Breast epithelium (tissue), 3 donors: ENCODE results near the gene SCFD1.

ENCODE experiments used
- POLR2A ChIP-seq: fragments of 450-650 bp; IDR thresholded peaks from one replicate; pipeline ENCODE4 v1.6.1; 2016; ENCODE audit warnings: antibody characterized with exemption, mild to moderate bottlenecking, moderate library complexity
- POLR2AphosphoS5 ChIP-seq, 3 donors: sonication (generic); formaldehyde crosslinking; IDR thresholded peaks; one replicate each; pipeline ENCODE4 v1.6.1; 2017; ENCODE audit warnings: antibody characterized with exemption in 3 of 3
- TF ChIP-seq, protein P1 (sequence below), 3 donors: fragments of 450-650 bp; IDR thresholded peaks; one replicate each; pipeline ENCODE4 v1.5.1; 2016 to 2017; ENCODE audit warnings: antibody characterized with exemption in 3 of 3, mild to moderate bottlenecking in 3 of 3, moderate library complexity in 3 of 3

DNA sequence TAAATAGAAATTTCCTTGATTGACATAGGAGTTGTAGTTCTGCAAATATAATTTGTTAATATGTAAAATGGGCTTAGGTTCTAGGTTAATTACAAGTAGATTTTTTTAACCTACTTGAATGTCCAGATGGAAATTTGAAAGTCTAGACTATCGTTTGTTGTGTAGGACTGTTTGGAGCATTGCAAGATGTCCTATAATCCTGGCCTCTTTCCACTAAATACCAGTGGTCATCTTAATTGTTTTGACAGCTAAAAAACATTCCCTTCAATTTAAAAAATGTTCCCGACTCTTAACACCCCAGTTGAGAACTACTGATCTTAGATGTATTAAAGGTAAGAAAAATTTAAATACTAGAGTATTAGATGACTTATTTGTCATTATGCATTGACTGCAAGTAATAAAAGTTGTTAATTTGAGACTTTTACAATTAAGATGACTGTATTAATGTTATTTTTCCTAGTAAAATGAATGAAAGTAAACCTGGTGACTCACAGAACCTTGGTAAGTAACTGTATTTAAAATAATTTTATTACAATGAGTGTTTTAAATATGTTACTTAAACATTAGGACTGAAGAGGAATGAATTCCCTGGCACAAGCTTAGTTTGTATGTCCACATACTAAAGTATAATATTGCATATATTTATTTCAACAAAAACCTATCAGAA, 41.4 kb upstream of the SCFD1 start:
- TF ChIP-seq, protein P1, sequence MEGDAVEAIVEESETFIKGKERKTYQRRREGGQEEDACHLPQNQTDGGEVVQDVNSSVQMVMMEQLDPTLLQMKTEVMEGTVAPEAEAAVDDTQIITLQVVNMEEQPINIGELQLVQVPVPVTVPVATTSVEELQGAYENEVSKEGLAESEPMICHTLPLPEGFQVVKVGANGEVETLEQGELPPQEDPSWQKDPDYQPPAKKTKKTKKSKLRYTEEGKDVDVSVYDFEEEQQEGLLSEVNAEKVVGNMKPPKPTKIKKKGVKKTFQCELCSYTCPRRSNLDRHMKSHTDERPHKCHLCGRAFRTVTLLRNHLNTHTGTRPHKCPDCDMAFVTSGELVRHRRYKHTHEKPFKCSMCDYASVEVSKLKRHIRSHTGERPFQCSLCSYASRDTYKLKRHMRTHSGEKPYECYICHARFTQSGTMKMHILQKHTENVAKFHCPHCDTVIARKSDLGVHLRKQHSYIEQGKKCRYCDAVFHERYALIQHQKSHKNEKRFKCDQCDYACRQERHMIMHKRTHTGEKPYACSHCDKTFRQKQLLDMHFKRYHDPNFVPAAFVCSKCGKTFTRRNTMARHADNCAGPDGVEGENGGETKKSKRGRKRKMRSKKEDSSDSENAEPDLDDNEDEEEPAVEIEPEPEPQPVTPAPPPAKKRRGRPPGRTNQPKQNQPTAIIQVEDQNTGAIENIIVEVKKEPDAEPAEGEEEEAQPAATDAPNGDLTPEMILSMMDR (IDR thresholded peaks at IDR 0.05) = no peak
- TF ChIP-seq POLR2A (no peak), POLR2AphosphoS5 (IDR thresholded peaks at IDR 0.05) (no peak)
